Keratinocyte (primary cell): Measurements from ENCODE around the gene PRIMA1. TPM values are rescaled to one million over a fixed set of nuclear protein-coding genes. Genes with fewer than 3 reads are reported as not detected.

ENCODE experiments used
- DNase-seq: peaks from one replicate; pipeline ENCODE4 v3.0.0-alpha.2; 2011; ENCODE audit warnings: low read depth, missing footprints, low spot score
- FAIRE-seq: peaks from 2 replicates; lab custom pipeline; 2011; peaks lifted over from hg19 to GRCh38; lab: Jason Lieb, UNC
- H2AFZ ChIP-seq: 2 replicates; pipeline ENCODE4 v1.6.0; 2012; ENCODE audit warnings: low read length, control low read depth, inconsistent platforms; ENCODE audit not compliant: control insufficient read depth
- H3K27ac ChIP-seq: 2 replicates; pipeline ENCODE4 v1.5.1; 2011; ENCODE audit warnings: low read length; ENCODE audit not compliant: control insufficient read depth, insufficient read depth
- H3K27me3 ChIP-seq: 3 replicates; pipeline ENCODE4 v1.6.0; 2011; ENCODE audit warnings: low read length; ENCODE audit not compliant: control insufficient read depth, insufficient read depth; ENCODE audit errors: extremely low read depth
- H3K36me3 ChIP-seq, 2 experiments: 2 replicates in 1 of 2; 3 replicates in 1 of 2; pipeline ENCODE4 v1.5.1; 2011; ENCODE audit warnings: low read length in 2 of 2, mild to moderate bottlenecking in 1 of 2; ENCODE audit not compliant: control insufficient read depth in 2 of 2, insufficient read depth in 2 of 2; ENCODE audit errors: extremely low read depth in 1 of 2
- H3K4me1 ChIP-seq: 3 replicates; pipeline ENCODE4 v1.5.1; 2011; ENCODE audit warnings: low read length; ENCODE audit not compliant: control insufficient read depth, insufficient read depth; ENCODE audit errors: extremely low read depth
- H3K4me2 ChIP-seq: 3 replicates; pipeline ENCODE4 v1.6.0; 2011; ENCODE audit warnings: low read depth, low read length; ENCODE audit not compliant: control insufficient read depth, insufficient read depth; ENCODE audit errors: extremely low read depth
- H3K4me3 ChIP-seq, 3 experiments: fragments of 200-600 bp in 1 of 3; sonication (generic) in 1 of 3; 2 replicates in 2 of 3; 3 replicates in 1 of 3; pipeline ENCODE4 v1.5.1; 2011 to 2016; ENCODE audit warnings: low read length in 3 of 3, mild to moderate bottlenecking in 3 of 3, control low read depth in 2 of 3, inconsistent platforms in 1 of 3, low read depth in 1 of 3, mixed read lengths in 1 of 3, mixed run types in 1 of 3, moderate library complexity in 1 of 3; ENCODE audit not compliant: control insufficient read depth in 2 of 3, insufficient read depth in 2 of 3; ENCODE audit errors: extremely low read depth in 1 of 3
- H3K79me2 ChIP-seq: 2 replicates; pipeline ENCODE4 v1.6.0; 2012; ENCODE audit warnings: low read length; ENCODE audit not compliant: control insufficient read depth, insufficient read depth
- H3K9ac ChIP-seq: 3 replicates; pipeline ENCODE4 v1.6.0; 2011; ENCODE audit warnings: low read length; ENCODE audit not compliant: control insufficient read depth, insufficient read depth; ENCODE audit errors: extremely low read depth
- H3K9me1 ChIP-seq: 3 replicates; pipeline ENCODE4 v1.6.0; 2011; ENCODE audit warnings: low read length; ENCODE audit not compliant: control insufficient read depth, insufficient read depth; ENCODE audit errors: extremely low read depth
- H3K9me3 ChIP-seq: 2 replicates; pipeline ENCODE4 v1.5.1; 2012; ENCODE audit warnings: low read depth, low read length; ENCODE audit not compliant: control insufficient read depth
- H4K20me1 ChIP-seq: 3 replicates; pipeline ENCODE4 v1.6.0; 2011; ENCODE audit warnings: low read length; ENCODE audit not compliant: control insufficient read depth, insufficient read depth; ENCODE audit errors: extremely low read depth
- CTCF ChIP-seq, 3 experiments: IDR thresholded peaks in 1 of 3; conservative IDR thresholded peaks in 1 of 3; optimal IDR thresholded peaks in 1 of 3; 2 replicates in 2 of 3; 3 replicates in 1 of 3; pipeline versions ENCODE3 to v1.5.1; 2011; ENCODE audit warnings: low read length in 3 of 3, mild to moderate bottlenecking in 3 of 3, moderate library complexity in 2 of 3, control low read depth in 1 of 3, inconsistent platforms in 1 of 3; ENCODE audit not compliant: insufficient read depth in 2 of 3; ENCODE audit errors: extremely low read depth in 1 of 3
- EZH2 ChIP-seq: IDR thresholded peaks from one replicate; pipeline ENCODE4 v1.6.1; 2012; ENCODE audit warnings: inconsistent platforms, mild to moderate bottlenecking, low read length, moderate library complexity
- dilution Hi-C: fragments of 300-500 bp; cut with MboI; formaldehyde crosslinking; loops from one replicate; pipeline ENCODE4 v1.7.0; 2020; ENCODE audit warnings: low sequenced_read_pairs; ENCODE audit not compliant: extremely low pct_ligation_motif_present
- polyA plus RNA-seq, 5 experiments: library from polyadenylated mRNA; depleted of rRNA in 3 of 5; stranded (reverse) in 3 of 5; stranded (forward) in 1 of 5; unstranded in 1 of 5; fragments of >200 nt; gene quantifications; 1 replicate in 1 of 5; 2 replicates in 3 of 5; 3 replicates in 1 of 5; pipeline versions ENCODE4 v1.2.1 to v1.2.3, GENCODE V29; 2011 to 2012; ENCODE audit warnings: missing spikeins in 2 of 5, low read depth in 1 of 5, low replicate concordance in 1 of 5

Gene PRIMA1
- polyA plus RNA-seq, 1 donor (not counting 4 experiments of a cell fraction or from before 2014, with no cell fraction given): not detected

- Histone ChIP-seq H3K4me1 (no peaks in the 10 kb centered on the region), H3K79me2 (no peaks in the 10 kb centered on the region), H3K27ac (no peak overlapping the region), H3K36me3 (no peaks in the 10 kb centered on the region), H3K4me2 (no peak overlapping the region), H3K9ac (no peak overlapping the region), H3K9me3 (no peaks in the 10 kb centered on the region), H3K9me1 (no peaks in the 10 kb centered on the region), H4K20me1 (no peaks in the 10 kb centered on the region), H3K27me3 (peaks cover 5% of the 10 kb centered on the region), H2AFZ (no peak overlapping the region), H3K4me3 (no peak overlapping the region)
- dilution Hi-C loops: no loop called here
- TF ChIP-seq EZH2 (no peak), CTCF (optimal IDR thresholded peaks at IDR 0.05 in 1 of 3, IDR thresholded peaks at IDR 0.05 in 1 of 3, conservative IDR thresholded peaks at IDR 0.05 in 1 of 3; ENCODE audit: extremely low read depth in 1 of 3, insufficient read depth in 2 of 3, low read length in 3 of 3) (no peak)
- FAIRE-seq: no peak
- DNase-seq: no peak
These were observed 100.0 kb downstream of the PRIMA1 start for GRCh38 chr14:93688239-93688666.

- Histone ChIP-seq H3K4me2 (no peak overlapping the region), H3K27me3 (peaks cover 5% of the 10 kb centered on the region), H3K4me3 (no peak overlapping the region), H4K20me1 (no peaks in the 10 kb centered on the region), H3K27ac (no peak overlapping the region), H3K9me1 (no peaks in the 10 kb centered on the region), H3K79me2 (no peaks in the 10 kb centered on the region), H3K4me1 (no peaks in the 10 kb centered on the region), H3K9ac (no peak overlapping the region), H2AFZ (no peak overlapping the region), H3K36me3 (no peaks in the 10 kb centered on the region), H3K9me3 (no peaks in the 10 kb centered on the region)
- no peak for FAIRE-seq
- DNase-seq: no peak
- TF ChIP-seq CTCF (optimal IDR thresholded peaks at IDR 0.05 in 1 of 3, IDR thresholded peaks at IDR 0.05 in 1 of 3, conservative IDR thresholded peaks at IDR 0.05 in 1 of 3; ENCODE audit: extremely low read depth in 1 of 3, insufficient read depth in 2 of 3, low read length in 3 of 3) (no peak), EZH2 (no peak)
- dilution Hi-C loops: no loop called here
These were observed 102.0 kb downstream of the PRIMA1 start for GRCh38 chr14:93686268-93686667.
